Pancreas (tissue), 10 donors: ENCODE measurements around the gene TNFRSF13B. TPM values are rescaled to one million over a fixed set of nuclear protein-coding genes. Genes with fewer than 3 reads are reported as not detected.

Experiments
- ATAC-seq, 4 donors: fragments of 200-7000 bp; cut with Tn5 transposase; one replicate each; pipeline versions ENCODE4 v1.8.0 to v1.9.1; 2020; ENCODE audit warnings: mild to moderate bottlenecking in 4 of 4, moderate library complexity in 4 of 4
- DNase-seq, 6 donors: peaks; one replicate each; pipeline ENCODE4 v3.0.0-alpha.2; 2020
- FAIRE-seq: peaks from 2 replicates; lab custom pipeline; 2012; peaks lifted over from hg19 to GRCh38; lab: Jason Lieb, UNC
- H3K27ac ChIP-seq, 4 donors: fragments of 200-600 bp; sonication (generic); 1 replicate in 3 of 4; 2 replicates in 1 of 4; pipeline versions ENCODE4 v1.5.0 to v1.8.0; 2020
- H3K27me3 ChIP-seq, 4 donors: fragments of 200-600 bp; one replicate each; pipeline ENCODE4 v1.8.0; 2021
- H3K36me3 ChIP-seq, 3 donors: fragments of 200-600 bp; sonication (generic) in 1 of 3; one replicate each; pipeline versions ENCODE4 v1.5.0 to v1.8.0; 2020 to 2021
- H3K4me1 ChIP-seq, 3 donors: fragments of 200-600 bp; one replicate each; pipeline ENCODE4 v1.8.0; 2021
- H3K4me3 ChIP-seq, 4 donors: fragments of 200-600 bp; sonication (generic) in 2 of 4; one replicate each; pipeline versions ENCODE4 v1.5.0 to v1.8.0; 2020 to 2021
- H3K9me3 ChIP-seq, 4 donors: fragments of 200-600 bp; one replicate each; pipeline ENCODE4 v1.8.0; 2021
- WGBS, 2 donors: extraction: QIAGEN DNeasy Blood & Tissue Kit; methylation state at CpG; one replicate each; pipeline ENCODE4 v1.1.7; 2013; 5-methylcytosine and 5-hydroxymethylcytosine counted together
- intact Hi-C, 3 donors: fragments of 100-400 bp; cut with DNase I; formaldehyde crosslinking; loops; one replicate each; pipeline versions ENCODE4 v1.11.1 to v1.14.2; 2022
- polyA plus RNA-seq, 2 donors: library from polyadenylated mRNA; stranded (reverse); fragments of 200-250 nt; gene quantifications; one replicate each; pipeline ENCODE4 v1.2.3, GENCODE V29; 2013
- total RNA-seq, 6 donors: library from RNA; stranded (reverse); fragmentation: NEBNext Ultra II Directional in 4 of 6; extraction: Animal tissue kit (Norgen Biotek cat#: 25700) in 4 of 6; gene quantifications; one replicate each; pipeline versions ENCODE4 v1.2.1 to v1.2.4, GENCODE V29; 2021 to 2023
- TF ChIP-seq, protein P1 (sequence below), 4 donors: fragments of 200-600 bp; sonication (generic) in 3 of 4; IDR thresholded peaks; one replicate each; pipeline versions ENCODE4 v1.5.0 to v1.8.0; 2021; ENCODE audit warnings: antibody characterized with exemption in 4 of 4
- donor health status: healthy with polysubstance abuse.
- donor health status: DM: no; HTN: no; CAD: no; lungs with moderate emphysema.
- donor health status: DM: no; HTN: no; CAD: no.
- donor health status: control.
- donor health status: control.
- donor health status: Bipolar disorder and iron deficiency.
- donor health status: DM: yes; HTN: yes; CAD: no.
- donor health status: DM: no; HTN: no; CAD: no.
- donor health status: DM: no; HTN: no; CAD: no.
- donor health status: DM: yes; HTN: yes; CAD: no.

The TNFRSF13B gene
- total and polyA plus RNA-seq, 8 donors = 0.16 TPM; not detected in 7

DNA sequence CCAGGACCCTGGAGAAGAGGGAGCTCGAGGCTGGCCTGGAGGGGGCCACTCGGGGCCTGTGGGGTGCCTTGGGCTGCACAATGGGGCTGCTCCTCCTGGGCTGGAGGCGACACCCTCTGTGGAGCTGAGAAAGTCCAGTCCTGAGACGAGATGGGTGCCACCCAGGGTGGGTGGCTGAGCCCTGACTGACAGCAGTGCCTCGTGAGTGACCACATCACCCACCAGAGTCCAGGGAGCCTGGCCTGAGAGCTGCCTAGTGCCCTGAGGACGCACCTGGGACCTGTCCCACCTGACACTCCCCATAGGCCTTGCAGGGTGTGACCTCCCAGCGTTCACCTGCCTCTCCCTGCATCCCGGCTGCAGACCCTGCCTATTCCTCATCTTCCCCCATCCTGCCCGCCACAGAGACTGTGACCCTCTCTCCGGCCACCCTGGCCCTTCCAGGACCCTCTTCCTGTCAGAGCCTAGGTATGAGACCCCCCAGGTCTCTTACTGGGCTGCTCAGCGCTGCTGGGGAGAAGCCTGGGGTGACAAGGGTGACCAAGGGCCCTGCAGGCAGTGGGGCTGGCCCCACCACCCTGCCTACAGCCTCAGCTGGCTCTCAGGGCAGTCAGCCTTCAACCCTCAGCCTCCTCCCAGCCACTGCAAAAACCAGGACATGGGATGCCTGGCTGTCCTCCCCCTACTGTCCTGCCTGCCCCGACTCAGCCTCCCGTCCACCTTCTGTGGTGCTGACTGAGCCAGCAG is 41.2 kb downstream of the TNFRSF13B start:
- FAIRE-seq (no peak), DNase-seq (peak in 2 of 6 donors; percentile 35 to 51), ATAC-seq (no peak)
- no peaks in the 10 kb centered on the region for H3K4me1 ChIP-seq
- no peak overlapping the region for H3K4me3 ChIP-seq
- no peaks in the 10 kb centered on the region for H3K36me3 ChIP-seq
- H3K9me3 ChIP-seq = no peaks in the 10 kb centered on the region
- WGBS, 2 donors = 85 to 90% methylated on average over 12 to 13 of the region's 13 CpGs
- TF ChIP-seq, protein P1, sequence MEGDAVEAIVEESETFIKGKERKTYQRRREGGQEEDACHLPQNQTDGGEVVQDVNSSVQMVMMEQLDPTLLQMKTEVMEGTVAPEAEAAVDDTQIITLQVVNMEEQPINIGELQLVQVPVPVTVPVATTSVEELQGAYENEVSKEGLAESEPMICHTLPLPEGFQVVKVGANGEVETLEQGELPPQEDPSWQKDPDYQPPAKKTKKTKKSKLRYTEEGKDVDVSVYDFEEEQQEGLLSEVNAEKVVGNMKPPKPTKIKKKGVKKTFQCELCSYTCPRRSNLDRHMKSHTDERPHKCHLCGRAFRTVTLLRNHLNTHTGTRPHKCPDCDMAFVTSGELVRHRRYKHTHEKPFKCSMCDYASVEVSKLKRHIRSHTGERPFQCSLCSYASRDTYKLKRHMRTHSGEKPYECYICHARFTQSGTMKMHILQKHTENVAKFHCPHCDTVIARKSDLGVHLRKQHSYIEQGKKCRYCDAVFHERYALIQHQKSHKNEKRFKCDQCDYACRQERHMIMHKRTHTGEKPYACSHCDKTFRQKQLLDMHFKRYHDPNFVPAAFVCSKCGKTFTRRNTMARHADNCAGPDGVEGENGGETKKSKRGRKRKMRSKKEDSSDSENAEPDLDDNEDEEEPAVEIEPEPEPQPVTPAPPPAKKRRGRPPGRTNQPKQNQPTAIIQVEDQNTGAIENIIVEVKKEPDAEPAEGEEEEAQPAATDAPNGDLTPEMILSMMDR (IDR thresholded peaks at IDR 0.05) = no peak
- no peaks in the 10 kb centered on the region for H3K27me3 ChIP-seq
- intact Hi-C loops = no loop called here
- H3K27ac ChIP-seq = no peak overlapping the region

DNA sequence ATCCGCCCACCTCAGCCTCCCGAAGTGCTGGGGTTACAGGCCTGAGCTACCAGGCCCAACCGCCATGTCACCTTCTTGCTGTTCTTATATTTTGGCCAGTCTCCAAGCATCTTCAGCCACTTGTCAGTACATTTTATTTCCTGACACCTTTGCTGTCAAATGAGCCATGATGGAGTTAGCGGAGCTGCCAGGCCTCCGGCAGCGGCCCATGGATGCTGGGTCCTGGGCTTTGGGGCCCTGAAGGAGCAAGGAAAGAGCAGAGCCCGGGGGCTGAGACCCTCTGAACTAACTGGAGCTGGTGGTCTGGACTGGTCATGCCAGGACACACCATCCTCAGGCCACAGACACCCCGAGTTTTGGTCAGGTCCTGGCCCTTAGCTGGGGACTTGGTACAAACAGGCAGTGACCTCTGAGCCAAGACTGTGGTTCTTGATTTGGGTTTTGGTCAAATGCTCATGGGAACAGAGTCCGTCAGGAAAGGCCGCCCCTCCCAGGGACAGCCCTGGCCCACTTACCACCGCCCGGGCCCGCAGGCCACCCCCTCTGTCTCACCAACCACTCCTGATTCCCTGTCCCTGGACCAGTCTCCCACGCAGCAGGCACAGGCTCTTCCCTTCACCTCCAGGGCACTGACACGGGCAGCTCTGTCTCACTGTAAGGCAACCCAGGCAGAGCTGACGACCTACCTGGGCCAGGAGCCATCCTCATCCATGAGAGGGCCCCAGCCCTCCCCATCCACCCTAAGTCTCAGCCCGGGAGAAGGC is 42.0 kb downstream of the TNFRSF13B start:
- H3K4me1 ChIP-seq = no peaks in the 10 kb centered on the region
- 90 to 94% methylated on average over 17 of the region's 17 CpGs for WGBS, 2 donors
- no peaks in the 10 kb centered on the region for H3K27me3 ChIP-seq
- TF ChIP-seq, protein P1 (IDR thresholded peaks at IDR 0.05) = no peak
- ATAC-seq (no peak), DNase-seq (peak in 2 of 6 donors; percentile 35 to 40), FAIRE-seq (no peak)
- H3K36me3 ChIP-seq = no peaks in the 10 kb centered on the region
- no peak overlapping the region for H3K4me3 ChIP-seq
- intact Hi-C loops = no loop called here
- no peaks in the 10 kb centered on the region for H3K9me3 ChIP-seq
- no peak overlapping the region for H3K27ac ChIP-seq

DNA sequence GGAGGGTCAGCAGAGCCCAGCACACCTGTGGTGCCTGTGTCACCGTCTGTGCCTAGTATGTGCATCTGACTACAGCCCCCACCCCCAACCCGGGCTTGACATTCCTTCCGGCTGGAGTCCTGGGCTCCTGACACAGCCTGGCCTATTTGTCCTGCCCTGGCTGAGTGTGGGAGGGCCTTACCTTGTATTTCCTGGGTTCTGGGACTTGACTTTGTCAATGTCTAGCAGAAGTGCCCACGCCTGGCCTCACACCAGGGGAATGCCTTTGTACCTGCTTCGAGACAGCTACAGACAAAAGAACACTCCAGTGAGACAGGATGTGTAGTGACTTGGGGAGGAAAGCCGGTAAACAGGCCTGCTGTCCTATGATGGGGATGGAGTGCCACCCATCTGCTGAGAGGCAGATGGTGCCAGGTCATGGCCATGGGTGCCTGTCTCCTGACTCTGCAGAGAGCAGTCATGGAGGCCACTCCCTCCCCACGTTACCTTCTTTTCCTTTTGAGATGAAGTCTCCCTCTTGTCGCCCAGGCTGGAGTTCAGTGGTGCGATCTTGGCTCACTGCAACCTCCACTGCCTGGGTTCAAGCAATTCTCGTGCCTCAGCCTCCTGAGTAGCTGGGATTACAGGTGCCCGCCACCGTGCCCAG is 42.8 kb downstream of the TNFRSF13B start:
- Histone ChIP-seq H3K4me1 (no peaks in the 10 kb centered on the region), H3K27ac (no peak overlapping the region), H3K9me3 (no peaks in the 10 kb centered on the region), H3K36me3 (no peaks in the 10 kb centered on the region), H3K4me3 (no peak overlapping the region), H3K27me3 (no peaks in the 10 kb centered on the region)
- ATAC-seq (no peak), FAIRE-seq (no peak), DNase-seq (peak in 1 of 6 donors; percentile 42)
- intact Hi-C loops = no loop called here
- TF ChIP-seq, protein P1 (IDR thresholded peaks at IDR 0.05) = no peak
- 82 to 84% methylated on average over 12 of the region's 12 CpGs for WGBS, 2 donors

DNA sequence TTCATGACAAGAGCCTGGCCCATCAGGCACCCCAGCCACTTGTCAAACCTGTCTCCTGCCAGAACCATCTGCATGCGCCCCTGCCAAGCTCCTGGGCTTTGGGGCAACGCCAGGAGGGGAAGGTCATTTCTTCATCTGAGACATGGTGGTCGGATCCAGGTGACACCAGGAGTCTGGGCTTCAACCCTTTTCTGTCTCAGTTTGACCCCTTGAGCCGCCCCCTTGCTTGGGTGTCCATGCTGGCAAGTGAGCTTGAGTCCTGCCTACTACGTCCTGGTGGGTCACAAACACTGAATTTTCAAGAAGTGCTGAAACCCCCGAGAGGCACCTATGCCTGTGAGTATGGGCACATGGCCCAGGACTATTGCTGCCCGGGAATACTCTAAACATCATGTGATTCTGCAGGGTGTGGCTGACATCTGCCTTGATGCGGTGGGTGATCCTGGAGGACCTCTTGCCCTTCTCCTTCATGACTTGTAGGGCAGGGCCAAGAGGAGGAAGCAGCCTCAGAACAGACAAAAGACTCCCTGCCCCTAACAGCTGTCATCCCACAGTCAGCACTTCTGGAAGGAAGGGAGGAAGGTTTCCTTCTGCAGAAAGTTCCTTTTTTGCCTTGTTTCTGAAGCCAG is 43.4 kb downstream of the TNFRSF13B start:
- H3K27ac ChIP-seq = no peak overlapping the region
- TF ChIP-seq, protein P1 (IDR thresholded peaks at IDR 0.05) = no peak
- ATAC-seq (no peak), FAIRE-seq (no peak), DNase-seq (peak in 1 of 6 donors; percentile 41)
- no peaks in the 10 kb centered on the region for H3K36me3 ChIP-seq
- no peak overlapping the region for H3K4me3 ChIP-seq
- intact Hi-C loops = no loop called here
- H3K4me1 ChIP-seq = peaks cover 0 to under 1% (median 0%) of the 10 kb centered on the region in 3 donors
- 73 to 74% methylated on average over 8 of the region's 8 CpGs for WGBS, 2 donors
- no peaks in the 10 kb centered on the region for H3K27me3 ChIP-seq
- no peaks in the 10 kb centered on the region for H3K9me3 ChIP-seq
